ENCODE measurements around the gene TAPBPL. TPM values are rescaled to one million over a fixed set of nuclear protein-coding genes. Genes with fewer than 3 reads are reported as not detected.

Gene TAPBPL
- polyA plus RNA-seq, 4 donors: 11.4 to 23.1 (median 16.9) TPM

- no peak for DNase-seq (ENCODE audit: low read depth in 4 of 4, low spot score in 3 of 4)
Measured at GRCh38 chr12:6434205-6435140, 17.4 kb upstream of the TAPBPL start.

GRCh38 chr12:6435961-6436715, 15.7 kb upstream of the TAPBPL start:
- DNase-seq (ENCODE audit: low read depth in 4 of 4, low spot score in 3 of 4): no peak

GRCh38 chr12:6437586-6437985, 14.3 kb upstream of the TAPBPL start:
- DNase-seq (ENCODE audit: low read depth in 4 of 4, low spot score in 3 of 4): no peak

GRCh38 chr12:6438345-6438744, 13.5 kb upstream of the TAPBPL start:
- DNase-seq (ENCODE audit: low read depth in 4 of 4, low spot score in 3 of 4): no peak

GRCh38 chr12:6440391-6440790, 11.5 kb upstream of the TAPBPL start:
- DNase-seq (ENCODE audit: low read depth in 4 of 4, low spot score in 3 of 4): no peak

GRCh38 chr12:6442836-6443235, 9.0 kb upstream of the TAPBPL start:
- DNase-seq (ENCODE audit: low read depth in 4 of 4, low spot score in 3 of 4): no peak

GRCh38 chr12:6443361-6443983, 8.4 kb upstream of the TAPBPL start:
- DNase-seq (ENCODE audit: low read depth in 4 of 4, low spot score in 3 of 4): no peak

GRCh38 chr12:6444031-6444430, 7.8 kb upstream of the TAPBPL start:
- DNase-seq (ENCODE audit: low read depth in 4 of 4, low spot score in 3 of 4): no peak

GRCh38 chr12:6444704-6445688, 6.8 kb upstream of the TAPBPL start, which contains the start of gene CD27:
Gene CD27 (plus strand): TSS chr12:6444955. CDS start chr12:6445096, 141 bp downstream.
- DNase-seq (ENCODE audit: low read depth in 4 of 4, low spot score in 3 of 4): no peak

GRCh38 chr12:6450091-6450868, 1.6 kb upstream of the TAPBPL start:
- DNase-seq (ENCODE audit: low read depth in 4 of 4, low spot score in 3 of 4): no peak

- DNase-seq (ENCODE audit: low read depth in 4 of 4, low spot score in 3 of 4): no peak
Measured at GRCh38 chr12:6450869-6451347, 934 bp upstream of the TAPBPL start.

- no peak for DNase-seq (ENCODE audit: low read depth in 4 of 4, low spot score in 3 of 4)
Measured at GRCh38 chr12:6452245-6452943, 552 bp downstream of the TAPBPL start.

- DNase-seq (ENCODE audit: low read depth in 4 of 4, low spot score in 3 of 4): no peak
Measured at GRCh38 chr12:6452944-6453630, 1.2 kb downstream of the TAPBPL start.

GRCh38 chr12:6457220-6457945, 5.5 kb downstream of the TAPBPL start:
- DNase-seq (ENCODE audit: low read depth in 4 of 4, low spot score in 3 of 4): no peak

GRCh38 chr12:6458281-6459003, 6.6 kb downstream of the TAPBPL start:
- no peak for DNase-seq (ENCODE audit: low read depth in 4 of 4, low spot score in 3 of 4)

- DNase-seq (ENCODE audit: low read depth in 4 of 4, low spot score in 3 of 4): no peak
Measured at GRCh38 chr12:6459004-6459337, 7.1 kb downstream of the TAPBPL start.
